Esophagus muscularis mucosa (tissue), 4 donors: Measurements from ENCODE around the gene SZRD1. TPM values are rescaled to one million over a fixed set of nuclear protein-coding genes. Genes with fewer than 3 reads are reported as not detected.

Experiments used
- DNase-seq: peaks from one replicate; pipeline ENCODE4 v3.0.0-alpha.2; 2017; ENCODE audit errors: extremely low spot score
- H3K27ac ChIP-seq, 4 donors: fragments of 200-600 bp; sonication (generic); replicated peaks in 1 of 4; 1 replicate in 3 of 4; 2 replicates in 1 of 4; pipeline ENCODE4 v1.5.1; 2016 to 2019; ENCODE audit warnings: mild to moderate bottlenecking in 1 of 4
- H3K27me3 ChIP-seq, 4 donors: fragments of 200-600 bp; sonication (generic); one replicate each; pipeline versions ENCODE4 v1.5.1 to v1.6.0; 2016 to 2019
- H3K36me3 ChIP-seq, 4 donors: fragments of 200-600 bp; sonication (generic); one replicate each; pipeline ENCODE4 v1.5.1; 2016 to 2019
- H3K4me1 ChIP-seq, 4 donors: fragments of 200-600 bp; sonication (generic); one replicate each; pipeline ENCODE4 v1.5.1; 2016 to 2019
- H3K4me3 ChIP-seq, 4 donors: fragments of 200-600 bp; sonication (generic); 1 replicate in 2 of 4; 2 replicates in 2 of 4; pipeline ENCODE4 v1.5.1; 2016 to 2019; ENCODE audit warnings: mild to moderate bottlenecking in 4 of 4, moderate library complexity in 1 of 4
- H3K9me3 ChIP-seq, 4 donors: fragments of 200-600 bp; sonication (generic); 1 replicate in 3 of 4; 2 replicates in 1 of 4; pipeline ENCODE4 v1.5.1; 2016 to 2019
- CTCF ChIP-seq, 3 experiments: fragments of 200-600 bp in 2 of 3; fragments of 450-650 bp in 1 of 3; sonication (generic) in 2 of 3; IDR thresholded peaks; one replicate each; pipeline ENCODE4 v1.5.1; 2017 to 2019; ENCODE audit warnings: antibody characterized with exemption in 3 of 3, mild to moderate bottlenecking in 2 of 3, moderate library complexity in 1 of 3
- EP300 ChIP-seq: sonication (generic); formaldehyde crosslinking; IDR thresholded peaks from one replicate; pipeline ENCODE4 v1.6.1; 2017; ENCODE audit warnings: antibody characterized with exemption
- POLR2A ChIP-seq: fragments of 450-650 bp; IDR thresholded peaks from one replicate; pipeline ENCODE4 v1.6.1; 2017; ENCODE audit warnings: antibody characterized with exemption, moderate library complexity, mild to moderate bottlenecking, low read depth
- POLR2AphosphoS5 ChIP-seq, 2 donors: sonication (generic); formaldehyde crosslinking; IDR thresholded peaks; one replicate each; pipeline ENCODE4 v1.6.1; 2017; ENCODE audit warnings: antibody characterized with exemption in 2 of 2
- WGBS: methylation state at CpG from one replicate; pipeline ENCODE4 v1.1.5; 2018; 5-methylcytosine and 5-hydroxymethylcytosine counted together
- intact Hi-C: fragments of 100-400 bp; cut with DNase I; formaldehyde crosslinking; loops from one replicate; pipeline ENCODE4 v1.15.1; 2023
- total RNA-seq, 4 donors: library from RNA; depleted of rRNA; stranded (reverse); fragments of >200 nt; gene quantifications; one replicate each; pipeline versions ENCODE4 v1.1.0 to v1.2.1, GENCODE V29; 2016

The SZRD1 gene
- total RNA-seq, 4 donors from 2014 or later = 70.2 to 110 (median 98.3) TPM

GRCh38 chr1:16442941-16443340 lies 75.9 kb downstream of the SZRD1 start:
- peaks cover 0 to 52% (median 45%) of the 10 kb centered on the region in 4 donors for H3K36me3 ChIP-seq
- no peak overlapping the region for H3K27ac ChIP-seq
- WGBS = 60% methylated on average over 2 of the region's 2 CpGs
- H3K4me1 ChIP-seq = peaks cover 34 to 43% (median 39%) of the 10 kb centered on the region in 4 donors
- TF ChIP-seq POLR2AphosphoS5 (IDR thresholded peaks at IDR 0.05) = no peak
- no peak for DNase-seq
- H3K4me3 ChIP-seq = no peak overlapping the region
- intact Hi-C loops = no loop called here
- no peaks in the 10 kb centered on the region for H3K27me3 ChIP-seq
- no peaks in the 10 kb centered on the region for H3K9me3 ChIP-seq

- peaks cover 34 to 43% (median 39%) of the 10 kb centered on the region in 4 donors for H3K4me1 ChIP-seq
- H3K27me3 ChIP-seq = no peaks in the 10 kb centered on the region
- WGBS = 67% methylated on average over 14 of the region's 14 CpGs
- no peak overlapping the region for H3K27ac ChIP-seq
- no peak for DNase-seq
- peaks cover 5 to 64% (median 57%) of the 10 kb centered on the region in 4 donors for H3K36me3 ChIP-seq
- TF ChIP-seq POLR2AphosphoS5 (IDR thresholded peaks at IDR 0.05) (no peak), EP300 (no peak), POLR2A (no peak), CTCF (IDR thresholded peaks at IDR 0.05) (no peak)
- no peaks in the 10 kb centered on the region for H3K9me3 ChIP-seq
- intact Hi-C loops = no loop called here
- H3K4me3 ChIP-seq = no peak overlapping the region
Observed at GRCh38 chr1:16443975-16444770, 77.1 kb downstream of the SZRD1 start.

- intact Hi-C loops = no loop called here
- WGBS = 100% methylated on average over 1 of the region's 4 CpGs
- Histone ChIP-seq H3K4me1 (peaks cover 33 to 42% (median 37%) of the 10 kb centered on the region in 4 donors), H3K9me3 (no peaks in the 10 kb centered on the region), H3K4me3 (no peak overlapping the region), H3K27ac (no peak overlapping the region), H3K27me3 (no peaks in the 10 kb centered on the region), H3K36me3 (peaks cover 9 to 73% (median 66%) of the 10 kb centered on the region in 4 donors)
- no peak for DNase-seq
- no peak for TF ChIP-seq CTCF (IDR thresholded peaks at IDR 0.05)
- TF ChIP-seq POLR2A = no peak
- TF ChIP-seq EP300 = no peak
- TF ChIP-seq POLR2AphosphoS5 (IDR thresholded peaks at IDR 0.05) = no peak
Observed at GRCh38 chr1:16445052-16445451, 78.0 kb downstream of the SZRD1 start.

GRCh38 chr1:16446116-16446515 lies 79.1 kb downstream of the SZRD1 start:
- TF ChIP-seq CTCF (IDR thresholded peaks at IDR 0.05) (no peak), POLR2A (no peak), POLR2AphosphoS5 (IDR thresholded peaks at IDR 0.05) (no peak), EP300 (no peak)
- Histone ChIP-seq H3K36me3 (peaks cover 9 to 83% (median 77%) of the 10 kb centered on the region in 4 donors), H3K27me3 (no peaks in the 10 kb centered on the region), H3K4me3 (no peak overlapping the region), H3K9me3 (no peaks in the 10 kb centered on the region), H3K4me1 (peaks cover 28 to 36% (median 31%) of the 10 kb centered on the region in 4 donors), H3K27ac (no peak overlapping the region)
- intact Hi-C loops = no loop called here
- WGBS = 86% methylated on average over 10 of the region's 10 CpGs
- no peak for DNase-seq

GRCh38 chr1:16447641-16448040 lies 80.6 kb downstream of the SZRD1 start:
- no peak for DNase-seq
- Histone ChIP-seq H3K36me3 (peaks cover 16 to 98% (median 91%) of the 10 kb centered on the region in 4 donors), H3K4me1 (peaks cover 12 to 20% (median 16%) of the 10 kb centered on the region in 4 donors), H3K4me3 (no peak overlapping the region), H3K27ac (no peak overlapping the region), H3K27me3 (no peaks in the 10 kb centered on the region), H3K9me3 (no peaks in the 10 kb centered on the region)
- intact Hi-C loops = no loop called here
- no peak for TF ChIP-seq POLR2A
- no peak for TF ChIP-seq EP300
- no peak for TF ChIP-seq CTCF (IDR thresholded peaks at IDR 0.05)
- no peak for TF ChIP-seq POLR2AphosphoS5 (IDR thresholded peaks at IDR 0.05)
- 98% methylated on average over 8 of the region's 9 CpGs for WGBS

Other genes with a start within 250 kb of the SZRD1 start
- 10 to 100 TPM in 2 of 4 donors, 1 to 10 TPM in 2; 5.8 to 15.7 (median 11.3) TPM for gene EPHA2, start 211.2 kb upstream of the SZRD1 start, total RNA-seq
- gene ARHGEF19, start 154.6 kb upstream of the SZRD1 start, total RNA-seq = 1 to 10 TPM; 3.3 to 4.6 (median 3.9) TPM
- gene CPLANE2, start 130.1 kb upstream of the SZRD1 start, total RNA-seq = 10 to 100 TPM in 2 of 4 donors, 1 to 10 TPM in 2; 7.5 to 26.0 (median 12.2) TPM
- gene FBXO42, start 14.8 kb upstream of the SZRD1 start, total RNA-seq = 10 to 100 TPM; 22.0 to 52.6 (median 35.3) TPM
- gene SPATA21, start 70.2 kb downstream of the SZRD1 start, total RNA-seq = not detected
- 10 to 100 TPM; 26.2 to 43.9 (median 37.5) TPM for gene NECAP2, start 73.5 kb downstream of the SZRD1 start, total RNA-seq
- under 1 TPM in 2 of 4 donors, not detected in 2; under 0.01 TPM for gene RNU1-1, start 147.0 kb downstream of the SZRD1 start, total RNA-seq
- 10 to 100 TPM; 16.6 to 39.2 (median 28.1) TPM for gene NBPF1, start 246.3 kb downstream of the SZRD1 start, total RNA-seq